Upper lobe of left lung (tissue), 4 donors: Measurements from ENCODE around the gene DAD1.

ENCODE experiments used
- EP300 ChIP-seq, 4 donors: sonication (generic); formaldehyde crosslinking; IDR thresholded peaks; one replicate each; pipeline ENCODE4 v1.5.1; 2017; ENCODE audit warnings: antibody characterized with exemption in 4 of 4, control low read depth in 2 of 4
- POLR2A ChIP-seq, 4 donors: fragments of 450-650 bp; IDR thresholded peaks; one replicate each; pipeline ENCODE4 v1.5.1; 2016 to 2017; ENCODE audit warnings: antibody characterized with exemption in 4 of 4, mild to moderate bottlenecking in 2 of 4
- TF ChIP-seq, protein P1 (sequence below), 6 experiments: fragments of 450-650 bp in 4 of 6; fragments of 200-600 bp in 2 of 6; sonication (generic) in 2 of 6; IDR thresholded peaks; one replicate each; pipeline ENCODE4 v1.5.1; 2016 to 2019; ENCODE audit warnings: antibody characterized with exemption in 6 of 6

- TF ChIP-seq, protein P1, sequence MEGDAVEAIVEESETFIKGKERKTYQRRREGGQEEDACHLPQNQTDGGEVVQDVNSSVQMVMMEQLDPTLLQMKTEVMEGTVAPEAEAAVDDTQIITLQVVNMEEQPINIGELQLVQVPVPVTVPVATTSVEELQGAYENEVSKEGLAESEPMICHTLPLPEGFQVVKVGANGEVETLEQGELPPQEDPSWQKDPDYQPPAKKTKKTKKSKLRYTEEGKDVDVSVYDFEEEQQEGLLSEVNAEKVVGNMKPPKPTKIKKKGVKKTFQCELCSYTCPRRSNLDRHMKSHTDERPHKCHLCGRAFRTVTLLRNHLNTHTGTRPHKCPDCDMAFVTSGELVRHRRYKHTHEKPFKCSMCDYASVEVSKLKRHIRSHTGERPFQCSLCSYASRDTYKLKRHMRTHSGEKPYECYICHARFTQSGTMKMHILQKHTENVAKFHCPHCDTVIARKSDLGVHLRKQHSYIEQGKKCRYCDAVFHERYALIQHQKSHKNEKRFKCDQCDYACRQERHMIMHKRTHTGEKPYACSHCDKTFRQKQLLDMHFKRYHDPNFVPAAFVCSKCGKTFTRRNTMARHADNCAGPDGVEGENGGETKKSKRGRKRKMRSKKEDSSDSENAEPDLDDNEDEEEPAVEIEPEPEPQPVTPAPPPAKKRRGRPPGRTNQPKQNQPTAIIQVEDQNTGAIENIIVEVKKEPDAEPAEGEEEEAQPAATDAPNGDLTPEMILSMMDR (IDR thresholded peaks at IDR 0.05): no peak
- TF ChIP-seq POLR2A (IDR thresholded peaks at IDR 0.05): no peak
- no peak for TF ChIP-seq EP300 (IDR thresholded peaks at IDR 0.05)
Measured at GRCh38 chr14:22596354-22596879, 7.4 kb upstream of the DAD1 start.
